GM12801 (cell line): ENCODE measurements around the gene MLH3.

Experiments
- TF ChIP-seq, protein P1 (sequence below): IDR thresholded peaks from one replicate; pipeline ENCODE4 v1.5.1; 2011; ENCODE audit warnings: control low read depth; ENCODE audit not compliant: insufficient read length; ENCODE audit errors: extremely low read depth

Gene MLH3

GRCh38 chr14:75091251-75091650, 40.0 kb upstream of the MLH3 start:
- TF ChIP-seq, protein P1, sequence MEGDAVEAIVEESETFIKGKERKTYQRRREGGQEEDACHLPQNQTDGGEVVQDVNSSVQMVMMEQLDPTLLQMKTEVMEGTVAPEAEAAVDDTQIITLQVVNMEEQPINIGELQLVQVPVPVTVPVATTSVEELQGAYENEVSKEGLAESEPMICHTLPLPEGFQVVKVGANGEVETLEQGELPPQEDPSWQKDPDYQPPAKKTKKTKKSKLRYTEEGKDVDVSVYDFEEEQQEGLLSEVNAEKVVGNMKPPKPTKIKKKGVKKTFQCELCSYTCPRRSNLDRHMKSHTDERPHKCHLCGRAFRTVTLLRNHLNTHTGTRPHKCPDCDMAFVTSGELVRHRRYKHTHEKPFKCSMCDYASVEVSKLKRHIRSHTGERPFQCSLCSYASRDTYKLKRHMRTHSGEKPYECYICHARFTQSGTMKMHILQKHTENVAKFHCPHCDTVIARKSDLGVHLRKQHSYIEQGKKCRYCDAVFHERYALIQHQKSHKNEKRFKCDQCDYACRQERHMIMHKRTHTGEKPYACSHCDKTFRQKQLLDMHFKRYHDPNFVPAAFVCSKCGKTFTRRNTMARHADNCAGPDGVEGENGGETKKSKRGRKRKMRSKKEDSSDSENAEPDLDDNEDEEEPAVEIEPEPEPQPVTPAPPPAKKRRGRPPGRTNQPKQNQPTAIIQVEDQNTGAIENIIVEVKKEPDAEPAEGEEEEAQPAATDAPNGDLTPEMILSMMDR: no peak

GRCh38 chr14:75090353-75090752, 39.1 kb upstream of the MLH3 start:
- TF ChIP-seq, protein P1: no peak

DNA sequence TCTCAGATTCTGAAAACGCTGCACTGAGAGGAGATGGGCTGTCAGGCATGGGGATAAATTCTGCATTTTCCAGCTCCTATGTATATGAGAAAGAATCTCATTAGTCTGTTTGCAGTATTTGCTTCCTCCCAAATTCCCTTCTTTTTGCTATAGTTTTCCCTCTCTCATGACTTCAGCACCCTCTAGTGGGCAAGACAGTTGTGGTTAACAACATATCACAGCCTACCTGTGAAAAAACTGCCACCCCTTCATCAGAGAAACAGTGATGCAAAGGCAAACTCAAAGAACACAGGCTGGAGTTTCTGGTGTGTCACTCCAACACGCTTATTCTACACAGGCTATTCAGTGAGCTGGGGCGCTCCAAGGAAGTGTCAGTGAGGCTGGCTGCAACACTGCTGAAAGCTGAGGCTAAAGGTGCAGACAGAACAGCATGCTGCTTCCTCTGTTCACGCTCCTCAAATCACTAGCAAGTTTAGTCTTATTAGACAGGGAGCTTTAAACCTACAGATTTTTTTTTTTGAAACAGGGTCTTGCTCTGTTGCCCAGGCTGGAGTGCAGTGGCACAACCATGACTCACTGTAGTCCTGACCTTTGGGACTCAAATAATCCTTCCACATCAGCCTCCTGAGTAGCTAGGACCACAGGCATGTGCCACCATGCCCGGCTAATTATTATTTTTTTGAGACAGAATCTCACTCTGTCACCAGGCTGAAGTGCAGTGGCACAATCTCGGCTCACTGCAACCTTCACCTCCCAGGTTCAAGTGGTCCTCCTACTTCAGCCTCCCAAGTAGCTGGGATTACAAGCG, 37.5 kb upstream of the MLH3 start:
- TF ChIP-seq, protein P1: no peak

DNA sequence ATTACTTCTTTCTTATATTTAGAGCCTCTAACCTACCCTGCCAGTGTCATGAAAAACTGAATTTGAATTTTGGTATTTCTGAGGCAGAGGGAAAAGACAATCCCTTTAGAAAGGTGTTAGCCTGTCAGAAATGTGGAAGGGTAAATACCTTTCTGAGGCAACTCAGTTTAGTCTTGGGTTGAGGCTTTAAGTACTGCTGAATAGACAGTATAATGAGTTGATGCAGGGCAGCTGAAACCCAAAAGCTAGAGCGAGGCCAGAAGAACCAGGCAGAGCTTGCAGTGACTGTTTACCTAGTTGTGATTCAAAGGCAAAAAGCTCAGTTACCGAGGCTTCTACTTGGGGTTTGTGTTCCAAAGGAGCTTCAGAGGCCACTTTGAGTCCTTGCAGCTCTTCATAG, 36.9 kb upstream of the MLH3 start:
- TF ChIP-seq, protein P1: no peak

- TF ChIP-seq, protein P1: no peak
Measured at GRCh38 chr14:75084513-75084912, 33.2 kb upstream of the MLH3 start.

- TF ChIP-seq, protein P1: no peak
Measured at GRCh38 chr14:75083271-75083670, 32.0 kb upstream of the MLH3 start.

GRCh38 chr14:75081660-75082229, 30.5 kb upstream of the MLH3 start:
- TF ChIP-seq, protein P1: no peak
